GM13977 (cell line): Measurements from ENCODE around the gene TRIM67.

ENCODE experiments used
- DNase-seq: peaks from one replicate; pipeline ENCODE4 v3.0.0; 2012; ENCODE audit warnings: low spot score
- in situ Hi-C: fragments of 300-500 bp; cut with MboI; formaldehyde crosslinking; loops from one replicate; pipeline ENCODE4 v1.12.0; 2022; ENCODE audit warnings: low sequenced_read_pairs, low pct_unique_long_range_greater_than_20kb, mixed read lengths, inconsistent platforms; ENCODE audit not compliant: unreplicated experiment
- TF ChIP-seq, protein P1 (sequence below): IDR thresholded peaks from 2 replicates; pipeline ENCODE4 v1.5.1; 2012; ENCODE audit warnings: mild to moderate bottlenecking, control low read depth; ENCODE audit not compliant: insufficient read depth; ENCODE audit errors: extremely low read depth, missing control alignments

TRIM67 gene

DNA sequence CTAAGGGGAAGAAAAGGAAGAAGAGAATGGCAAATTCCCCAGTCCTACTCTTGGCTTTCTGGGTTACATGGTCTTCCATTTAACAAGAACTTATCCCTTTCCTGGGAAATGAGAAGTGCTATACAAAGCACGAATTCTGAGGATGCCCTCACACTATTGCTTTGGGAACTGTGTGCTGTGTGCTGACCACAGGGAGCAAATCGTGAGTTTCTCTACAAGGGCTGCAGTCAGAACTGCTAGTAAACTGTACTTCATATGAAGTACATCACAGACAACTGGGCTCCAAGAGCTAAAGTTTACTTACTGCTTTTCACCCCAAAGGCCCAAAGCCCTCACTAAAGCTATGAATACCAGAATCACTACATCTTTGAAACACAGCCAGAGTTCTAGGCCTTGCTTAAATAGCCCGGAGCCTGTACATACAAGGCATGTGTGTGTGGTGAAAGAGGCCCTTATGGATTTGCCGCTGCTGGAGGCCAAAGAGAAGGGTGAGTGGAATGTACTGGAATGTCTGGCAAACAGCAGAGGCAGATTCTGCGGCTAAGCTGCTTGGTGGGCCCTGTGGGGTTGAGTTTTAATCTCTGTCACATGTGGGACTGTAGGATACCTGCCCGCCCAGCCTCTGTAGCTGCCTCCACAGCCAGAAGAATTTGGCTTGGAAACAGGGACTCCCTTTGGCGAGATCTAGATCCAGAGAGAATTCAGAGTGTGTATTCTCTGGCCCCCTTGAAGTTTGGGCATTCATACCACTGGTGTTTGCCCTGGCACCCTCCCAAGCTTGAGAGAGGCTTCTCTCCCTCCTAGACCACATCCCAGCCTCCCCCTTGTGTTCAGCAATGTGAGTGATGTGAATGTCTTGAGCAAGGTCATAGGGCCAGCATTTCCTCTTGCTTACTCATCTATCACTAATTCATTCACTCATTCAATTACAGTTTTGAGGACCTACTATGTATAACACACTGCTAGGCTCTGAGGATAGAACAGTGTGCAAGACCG lies 21.9 kb upstream of the TRIM67 start:
- in situ Hi-C loops: no loop called here

DNA sequence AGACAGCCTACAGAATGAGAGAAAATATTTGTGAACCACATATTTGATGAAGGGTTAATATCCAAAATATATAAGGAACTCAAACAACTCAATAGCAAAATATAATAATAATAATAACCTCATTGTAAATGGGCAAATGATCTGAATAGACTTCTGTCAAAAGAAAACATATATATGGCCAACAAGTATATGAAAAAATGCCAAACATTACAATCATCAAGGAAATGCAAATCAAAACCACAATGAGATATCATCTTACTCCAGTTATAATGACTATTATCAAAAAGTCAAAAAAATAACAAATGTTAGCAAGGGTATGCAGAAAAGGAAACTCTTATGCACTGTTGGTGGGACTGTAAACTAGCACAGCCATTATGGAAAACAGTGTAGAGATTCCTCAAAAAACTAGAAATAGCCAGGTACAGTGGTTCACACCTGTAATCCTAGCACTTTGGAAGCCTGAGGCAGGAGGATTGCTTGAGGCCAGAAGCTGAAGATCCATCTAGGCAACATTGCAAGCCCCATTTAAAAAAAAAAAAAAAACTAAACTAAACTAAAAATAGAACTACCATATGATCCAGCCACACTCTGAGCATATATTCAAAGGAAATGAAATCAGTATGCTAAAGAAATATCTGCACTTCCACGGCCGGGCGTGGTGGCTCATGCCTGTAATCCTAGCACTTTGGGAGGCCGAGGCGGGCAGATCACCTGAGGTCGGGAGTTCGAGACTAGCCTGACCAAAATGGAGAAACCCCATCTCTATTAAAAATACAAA lies 17.3 kb upstream of the TRIM67 start:
- in situ Hi-C loops: no loop called here
- no peak for DNase-seq
- TF ChIP-seq, protein P1, sequence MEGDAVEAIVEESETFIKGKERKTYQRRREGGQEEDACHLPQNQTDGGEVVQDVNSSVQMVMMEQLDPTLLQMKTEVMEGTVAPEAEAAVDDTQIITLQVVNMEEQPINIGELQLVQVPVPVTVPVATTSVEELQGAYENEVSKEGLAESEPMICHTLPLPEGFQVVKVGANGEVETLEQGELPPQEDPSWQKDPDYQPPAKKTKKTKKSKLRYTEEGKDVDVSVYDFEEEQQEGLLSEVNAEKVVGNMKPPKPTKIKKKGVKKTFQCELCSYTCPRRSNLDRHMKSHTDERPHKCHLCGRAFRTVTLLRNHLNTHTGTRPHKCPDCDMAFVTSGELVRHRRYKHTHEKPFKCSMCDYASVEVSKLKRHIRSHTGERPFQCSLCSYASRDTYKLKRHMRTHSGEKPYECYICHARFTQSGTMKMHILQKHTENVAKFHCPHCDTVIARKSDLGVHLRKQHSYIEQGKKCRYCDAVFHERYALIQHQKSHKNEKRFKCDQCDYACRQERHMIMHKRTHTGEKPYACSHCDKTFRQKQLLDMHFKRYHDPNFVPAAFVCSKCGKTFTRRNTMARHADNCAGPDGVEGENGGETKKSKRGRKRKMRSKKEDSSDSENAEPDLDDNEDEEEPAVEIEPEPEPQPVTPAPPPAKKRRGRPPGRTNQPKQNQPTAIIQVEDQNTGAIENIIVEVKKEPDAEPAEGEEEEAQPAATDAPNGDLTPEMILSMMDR: no peak

More for the DNA sequence above, 21.9 kb upstream of the TRIM67 start:
- no peak for DNase-seq
- TF ChIP-seq, protein P1: no peak

- DNase-seq: no peak
- TF ChIP-seq, protein P1: no peak
- in situ Hi-C loops: no loop called here
These were observed 14.0 kb upstream of the TRIM67 start for GRCh38 chr1:231147896-231148295.

GRCh38 chr1:231151811-231152210 lies 10.0 kb upstream of the TRIM67 start:
- no peak for DNase-seq
- TF ChIP-seq, protein P1: no peak
- in situ Hi-C loops: no loop called here

DNA sequence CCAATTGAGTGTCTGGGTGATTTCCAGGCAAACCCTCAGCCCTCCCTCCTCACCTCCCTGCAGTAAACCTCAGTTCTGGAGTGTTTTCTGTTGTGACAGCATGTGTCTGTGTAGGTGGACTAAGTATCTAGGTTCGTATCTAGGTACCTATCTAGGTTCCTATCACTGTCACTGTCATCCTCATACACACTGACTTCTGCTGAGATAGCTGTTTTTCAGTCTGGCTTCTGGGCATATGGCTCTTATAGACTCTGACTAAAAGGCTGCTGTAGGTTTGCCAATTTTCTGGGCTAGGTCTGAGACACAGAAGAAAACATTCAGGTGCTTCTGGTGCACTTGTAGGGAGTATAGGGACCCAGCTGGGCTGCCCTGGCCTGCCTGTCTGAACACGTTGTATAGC lies 8.1 kb upstream of the TRIM67 start:
- TF ChIP-seq, protein P1: no peak
- in situ Hi-C loops: no loop called here
- no peak for DNase-seq

DNA sequence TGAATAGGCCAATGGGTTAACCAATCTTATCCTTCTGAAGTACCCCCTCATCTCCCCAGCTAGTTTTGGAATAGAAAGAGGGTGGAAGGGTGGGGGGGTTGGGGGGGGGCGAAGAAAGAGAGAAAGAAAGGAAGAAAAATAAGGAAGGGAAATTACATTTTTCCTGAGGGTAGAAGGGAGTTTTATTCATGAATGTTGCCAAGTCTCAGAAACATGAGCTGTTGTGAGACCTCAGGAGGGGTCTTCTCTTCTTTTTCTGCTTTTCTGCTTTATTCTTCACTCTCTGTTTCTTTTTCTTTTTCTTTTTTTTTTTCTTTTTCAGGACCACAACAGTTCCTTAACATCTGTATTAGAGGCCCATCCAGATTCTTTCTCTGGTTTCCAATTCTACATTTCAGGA lies 6.0 kb upstream of the TRIM67 start:
- TF ChIP-seq, protein P1: no peak
- in situ Hi-C loops: no loop called here
- no peak for DNase-seq
